GM12875 (cell line): ENCODE measurements around the gene TCF3.
"Not testable (repeated sequence)": the region's sequence is repeated elsewhere in the genome, so short reads cannot be mapped to it uniquely, and the experiment has no call there.

Experiments used
- H3K4me3 ChIP-seq: one replicate; pipeline ENCODE4 v1.5.1; 2011; ENCODE audit warnings: low read depth, low read length, control low read depth
- CTCF ChIP-seq: IDR thresholded peaks from 2 replicates; pipeline ENCODE4 v1.5.1; 2011; ENCODE audit warnings: low read depth, mild to moderate bottlenecking, control low read depth, inconsistent platforms, low read length, moderate library complexity, borderline replicate concordance; ENCODE audit not compliant: insufficient read depth

TCF3 gene

GRCh38 chr19:1691589-1692290, 39.3 kb upstream of the TCF3 start:
- TF ChIP-seq CTCF = no peak
- no peak overlapping the region for H3K4me3 ChIP-seq

- no peak overlapping the region for H3K4me3 ChIP-seq
- TF ChIP-seq CTCF = no peak
Measured at GRCh38 chr19:1690699-1691307, 38.4 kb upstream of the TCF3 start.

- H3K4me3 ChIP-seq = not testable (repeated sequence)
Measured at GRCh38 chr19:1685785-1686184, 33.4 kb upstream of the TCF3 start.

GRCh38 chr19:1685046-1685445, 32.6 kb upstream of the TCF3 start:
- no peak for TF ChIP-seq CTCF
- no peak overlapping the region for H3K4me3 ChIP-seq

- TF ChIP-seq CTCF = no peak
Measured at GRCh38 chr19:1684573-1684912, 32.1 kb upstream of the TCF3 start.

GRCh38 chr19:1683869-1684572, 31.6 kb upstream of the TCF3 start:
- TF ChIP-seq CTCF = no peak
- no peak overlapping the region for H3K4me3 ChIP-seq

More at GRCh38 chr19:1684573-1684912, 32.1 kb upstream of the TCF3 start:
- H3K4me3 ChIP-seq = no peak overlapping the region

GRCh38 chr19:1680976-1681375, 28.6 kb upstream of the TCF3 start:
- H3K4me3 ChIP-seq = no peak overlapping the region
- TF ChIP-seq CTCF = no peak
